ENCODE data around the gene TBX3.

TBX3 gene

DNA sequence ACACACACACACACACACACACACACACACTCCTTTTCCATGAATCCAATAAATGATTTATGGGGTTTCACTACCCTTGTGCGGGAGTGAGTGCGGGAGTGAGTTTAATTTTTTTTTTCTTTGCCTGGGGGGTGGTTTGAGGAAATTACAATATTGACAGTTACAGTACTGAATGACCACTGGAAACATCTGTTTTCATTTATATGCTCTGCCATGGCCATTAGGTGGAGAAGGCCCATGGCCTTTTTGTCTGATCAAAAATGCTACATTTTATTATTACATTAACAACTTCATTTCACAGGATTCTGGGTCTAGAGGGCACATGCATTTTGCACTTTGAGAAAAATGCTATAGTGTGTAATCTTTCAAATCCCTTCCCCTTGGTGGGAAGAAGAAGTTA is 5.9 kb downstream of the TBX3 start:
- Histone ChIP-seq H4K20me1 (ENCODE audit: insufficient read depth, low read length) (no peaks in the 10 kb centered on the region; the same call in 1 of the 2 replicates), H3K9me3 (ENCODE audit: insufficient read depth, low read length, severe bottlenecking) (no peaks in the 10 kb centered on the region), H2AFZ (ENCODE audit: low read depth, low read length) (no peak overlapping the region), H3K36me3 (ENCODE audit: insufficient read depth, low read length) (no peaks in the 10 kb centered on the region), H3K4me1 (ENCODE audit: insufficient read depth, low read length) (no peaks in the 10 kb centered on the region), H3K79me2 (ENCODE audit: insufficient read depth, low read length) (no peaks in the 10 kb centered on the region), H3K9ac (ENCODE audit: low read depth, low read length) (no peak overlapping the region), H3K4me2 (ENCODE audit: insufficient read depth, low read length) (no peak overlapping the region), H3K27ac (ENCODE audit: low read length) (no peak overlapping the region), H3K4me3 (ENCODE audit: low read depth in 1 of 2, low read length in 2 of 2) (no peak overlapping the region), H3K27me3 (ENCODE audit: insufficient read depth, low read length, poor library complexity) (peaks cover 16% of the 10 kb centered on the region)
- ATAC-seq (ENCODE audit: insufficient read depth, low read depth) (no peak), DNase-seq (no peak)
- TF ChIP-seq, protein P1, sequence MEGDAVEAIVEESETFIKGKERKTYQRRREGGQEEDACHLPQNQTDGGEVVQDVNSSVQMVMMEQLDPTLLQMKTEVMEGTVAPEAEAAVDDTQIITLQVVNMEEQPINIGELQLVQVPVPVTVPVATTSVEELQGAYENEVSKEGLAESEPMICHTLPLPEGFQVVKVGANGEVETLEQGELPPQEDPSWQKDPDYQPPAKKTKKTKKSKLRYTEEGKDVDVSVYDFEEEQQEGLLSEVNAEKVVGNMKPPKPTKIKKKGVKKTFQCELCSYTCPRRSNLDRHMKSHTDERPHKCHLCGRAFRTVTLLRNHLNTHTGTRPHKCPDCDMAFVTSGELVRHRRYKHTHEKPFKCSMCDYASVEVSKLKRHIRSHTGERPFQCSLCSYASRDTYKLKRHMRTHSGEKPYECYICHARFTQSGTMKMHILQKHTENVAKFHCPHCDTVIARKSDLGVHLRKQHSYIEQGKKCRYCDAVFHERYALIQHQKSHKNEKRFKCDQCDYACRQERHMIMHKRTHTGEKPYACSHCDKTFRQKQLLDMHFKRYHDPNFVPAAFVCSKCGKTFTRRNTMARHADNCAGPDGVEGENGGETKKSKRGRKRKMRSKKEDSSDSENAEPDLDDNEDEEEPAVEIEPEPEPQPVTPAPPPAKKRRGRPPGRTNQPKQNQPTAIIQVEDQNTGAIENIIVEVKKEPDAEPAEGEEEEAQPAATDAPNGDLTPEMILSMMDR (IDR thresholded peaks at IDR 0.05; ENCODE audit: borderline replicate concordance, extremely low read depth, low read length, poor library complexity, severe bottlenecking): no peak

DNA sequence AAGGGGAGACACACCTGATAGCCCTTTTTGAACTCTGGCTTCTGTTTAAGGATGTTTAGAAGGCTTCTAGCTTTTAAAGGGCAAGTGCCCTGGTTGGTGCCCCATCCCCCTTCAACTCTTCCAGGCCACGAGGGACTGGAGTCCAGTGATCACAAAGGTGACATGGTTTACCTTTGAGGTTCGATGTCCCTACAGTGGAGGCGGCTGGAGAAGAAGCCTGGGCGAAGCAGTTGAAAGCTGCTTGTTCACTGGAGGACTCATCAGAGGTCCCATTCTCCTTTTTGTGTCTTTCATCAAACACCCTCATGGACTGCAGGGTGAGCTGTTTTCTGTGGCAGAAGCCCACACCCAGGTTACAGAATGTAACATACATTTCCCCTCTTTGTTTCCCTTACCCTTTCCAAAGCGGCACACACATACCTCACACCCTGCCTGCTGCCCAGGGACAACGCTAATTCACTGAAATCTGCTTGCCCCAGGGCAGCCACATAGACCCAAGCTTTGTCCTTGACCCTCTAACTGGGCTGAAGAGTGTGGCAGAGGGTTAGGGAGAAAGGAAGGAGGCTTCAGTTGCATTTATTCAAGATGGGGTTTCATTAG is 7.7 kb downstream of the TBX3 start:
- H3K9me3 ChIP-seq (ENCODE audit: insufficient read depth, low read length, severe bottlenecking): no peaks in the 10 kb centered on the region
- no peak overlapping the region for H2AFZ ChIP-seq (ENCODE audit: low read depth, low read length)
- H3K4me1 ChIP-seq (ENCODE audit: insufficient read depth, low read length): no peaks in the 10 kb centered on the region
- H3K27ac ChIP-seq (ENCODE audit: low read length): no peak overlapping the region
- no peak overlapping the region for H3K9ac ChIP-seq (ENCODE audit: low read depth, low read length)
- H3K79me2 ChIP-seq (ENCODE audit: insufficient read depth, low read length): no peaks in the 10 kb centered on the region
- DNase-seq: no peak
- no peak overlapping the region for H3K4me3 ChIP-seq (ENCODE audit: low read depth in 1 of 2, low read length in 2 of 2)
- peaks cover 8% of the 10 kb centered on the region for H3K27me3 ChIP-seq (ENCODE audit: insufficient read depth, low read length, poor library complexity)
- no peak for ATAC-seq (ENCODE audit: insufficient read depth, low read depth)
- TF ChIP-seq EZH2 (IDR thresholded peaks at IDR 0.05; ENCODE audit: borderline replicate concordance, low read depth, low read length, severe bottlenecking): no peak
- TF ChIP-seq, protein P1 (IDR thresholded peaks at IDR 0.05; ENCODE audit: borderline replicate concordance, extremely low read depth, low read length, poor library complexity, severe bottlenecking): no peak
- H4K20me1 ChIP-seq (ENCODE audit: insufficient read depth, low read length): no peaks in the 10 kb centered on the region; the same call in 1 of the 2 replicates
- H3K36me3 ChIP-seq (ENCODE audit: insufficient read depth, low read length): no peaks in the 10 kb centered on the region
- no peak overlapping the region for H3K4me2 ChIP-seq (ENCODE audit: insufficient read depth, low read length)

GRCh38 chr12:114674251-114675047 is 9.5 kb downstream of the TBX3 start:
- no peak for TF ChIP-seq EZH2 (IDR thresholded peaks at IDR 0.05; ENCODE audit: borderline replicate concordance, low read depth, low read length, severe bottlenecking)
- TF ChIP-seq, protein P1 (IDR thresholded peaks at IDR 0.05; ENCODE audit: borderline replicate concordance, extremely low read depth, low read length, poor library complexity, severe bottlenecking): no peak
- Histone ChIP-seq H3K9ac (ENCODE audit: low read depth, low read length) (no peak overlapping the region), H2AFZ (ENCODE audit: low read depth, low read length) (no peak overlapping the region), H4K20me1 (ENCODE audit: insufficient read depth, low read length) (no peaks in the 10 kb centered on the region; the same call in 1 of the 2 replicates), H3K4me2 (ENCODE audit: insufficient read depth, low read length) (no peak overlapping the region), H3K4me1 (ENCODE audit: insufficient read depth, low read length) (no peaks in the 10 kb centered on the region), H3K27me3 (ENCODE audit: insufficient read depth, low read length, poor library complexity) (peaks cover 11% of the 10 kb centered on the region), H3K4me3 (ENCODE audit: low read depth in 1 of 2, low read length in 2 of 2) (no peak overlapping the region), H3K9me3 (ENCODE audit: insufficient read depth, low read length, severe bottlenecking) (no peaks in the 10 kb centered on the region), H3K79me2 (ENCODE audit: insufficient read depth, low read length) (no peaks in the 10 kb centered on the region), H3K27ac (ENCODE audit: low read length) (no peak overlapping the region), H3K36me3 (ENCODE audit: insufficient read depth, low read length) (no peaks in the 10 kb centered on the region)
- DNase-seq: no peak
- no peak for ATAC-seq (ENCODE audit: insufficient read depth, low read depth)
